Choroid plexus epithelial cell (primary cell): ENCODE results near the gene TXLNA.

Experiments used
- DNase-seq: peaks from one replicate; pipeline ENCODE4 v3.0.0-alpha.2; 2010; ENCODE audit warnings: low read depth
- H3K4me3 ChIP-seq: 2 replicates; pipeline ENCODE4 v1.5.1; 2011; ENCODE audit warnings: low read depth, mild to moderate bottlenecking, control low read depth, low read length, moderate library complexity
- TF ChIP-seq, protein P1 (sequence below): conservative IDR thresholded peaks from 2 replicates; pipeline ENCODE4 v1.5.1; 2011; ENCODE audit warnings: low read depth, mild to moderate bottlenecking, control low read depth, inconsistent platforms, low read length, moderate library complexity

Gene TXLNA

DNA sequence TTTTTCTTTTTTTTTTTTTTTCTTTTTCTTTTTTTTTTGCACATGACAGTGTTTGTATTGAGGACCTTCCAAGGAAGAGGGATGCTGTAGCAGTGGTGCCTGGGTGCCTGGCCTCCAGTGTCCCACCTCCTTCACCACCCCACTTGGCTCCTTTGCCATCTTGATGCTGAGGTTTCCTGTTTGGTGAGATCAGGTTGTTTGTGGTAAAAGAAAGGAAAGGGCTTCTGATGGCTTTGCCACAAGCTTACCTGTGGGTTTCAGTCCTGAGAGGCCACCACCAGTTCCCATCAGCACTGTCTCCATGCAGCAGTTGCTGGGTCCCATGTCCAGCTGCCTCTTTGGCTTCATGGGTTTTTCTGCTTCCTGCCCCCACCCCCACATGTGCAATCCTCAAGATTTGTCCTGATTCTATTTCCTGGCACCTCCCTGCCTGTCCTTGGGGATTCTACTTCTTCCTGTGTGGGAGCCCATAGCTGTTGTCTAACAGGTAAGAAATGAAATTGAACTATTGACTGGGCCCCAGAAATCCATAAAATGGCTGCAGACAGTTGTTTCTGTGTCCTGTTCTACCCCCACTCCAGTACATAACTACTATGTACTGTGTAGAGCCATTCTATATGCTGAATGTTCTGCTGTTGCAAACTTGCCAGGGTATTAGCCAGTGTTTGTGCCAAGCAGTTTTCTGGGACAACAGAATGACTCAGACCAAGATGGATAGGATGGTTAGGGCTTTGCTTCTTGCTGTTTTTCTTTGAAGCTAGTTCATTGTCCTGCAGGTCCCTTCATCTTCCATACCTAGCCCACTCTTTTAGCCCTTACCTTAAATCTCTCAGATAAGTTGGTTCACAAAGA is 16.7 kb downstream of the TXLNA start:
- no peak for DNase-seq
- TF ChIP-seq, protein P1, sequence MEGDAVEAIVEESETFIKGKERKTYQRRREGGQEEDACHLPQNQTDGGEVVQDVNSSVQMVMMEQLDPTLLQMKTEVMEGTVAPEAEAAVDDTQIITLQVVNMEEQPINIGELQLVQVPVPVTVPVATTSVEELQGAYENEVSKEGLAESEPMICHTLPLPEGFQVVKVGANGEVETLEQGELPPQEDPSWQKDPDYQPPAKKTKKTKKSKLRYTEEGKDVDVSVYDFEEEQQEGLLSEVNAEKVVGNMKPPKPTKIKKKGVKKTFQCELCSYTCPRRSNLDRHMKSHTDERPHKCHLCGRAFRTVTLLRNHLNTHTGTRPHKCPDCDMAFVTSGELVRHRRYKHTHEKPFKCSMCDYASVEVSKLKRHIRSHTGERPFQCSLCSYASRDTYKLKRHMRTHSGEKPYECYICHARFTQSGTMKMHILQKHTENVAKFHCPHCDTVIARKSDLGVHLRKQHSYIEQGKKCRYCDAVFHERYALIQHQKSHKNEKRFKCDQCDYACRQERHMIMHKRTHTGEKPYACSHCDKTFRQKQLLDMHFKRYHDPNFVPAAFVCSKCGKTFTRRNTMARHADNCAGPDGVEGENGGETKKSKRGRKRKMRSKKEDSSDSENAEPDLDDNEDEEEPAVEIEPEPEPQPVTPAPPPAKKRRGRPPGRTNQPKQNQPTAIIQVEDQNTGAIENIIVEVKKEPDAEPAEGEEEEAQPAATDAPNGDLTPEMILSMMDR = no peak
- H3K4me3 ChIP-seq = no peak overlapping the region

DNA sequence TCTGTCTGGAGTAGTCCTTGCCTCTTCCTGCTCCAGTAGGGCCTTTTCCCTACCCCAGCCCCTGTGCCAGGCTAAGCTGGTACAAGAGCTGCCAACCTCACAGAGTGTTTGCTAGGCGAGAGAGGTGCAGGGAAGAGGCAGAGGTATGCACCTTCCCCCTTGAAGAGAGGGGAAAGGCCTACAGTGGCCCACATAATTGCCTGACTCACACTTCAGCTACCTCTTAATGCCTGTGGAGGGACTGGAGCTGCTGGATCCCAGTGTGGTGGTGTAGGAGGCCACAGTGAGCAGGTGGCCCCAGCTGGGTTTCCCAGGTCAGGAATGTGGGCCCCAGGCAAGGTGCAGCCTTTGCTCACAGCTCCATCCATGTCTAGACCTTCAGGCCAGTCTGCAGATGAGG is 17.6 kb downstream of the TXLNA start:
- no peak overlapping the region for H3K4me3 ChIP-seq
- DNase-seq = no peak
- TF ChIP-seq, protein P1 = no peak

DNA sequence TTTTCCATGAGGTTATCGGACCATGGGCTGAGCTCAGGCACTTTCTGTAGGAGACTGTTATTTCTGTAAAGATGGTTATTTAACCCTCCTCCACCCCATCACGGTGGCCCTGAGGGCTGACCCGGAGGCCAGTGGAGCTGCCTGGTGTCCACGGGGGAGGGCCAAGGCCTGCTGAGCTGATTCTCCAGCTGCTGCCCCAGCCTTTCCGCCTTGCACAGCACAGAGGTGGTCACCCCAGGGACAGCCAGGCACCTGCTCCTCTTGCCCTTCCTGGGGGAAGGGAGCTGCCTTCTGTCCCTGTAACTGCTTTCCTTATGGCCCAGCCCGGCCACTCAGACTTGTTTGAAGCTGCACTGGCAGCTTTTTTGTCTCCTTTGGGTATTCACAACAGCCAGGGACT is 18.4 kb downstream of the TXLNA start:
- H3K4me3 ChIP-seq = no peak overlapping the region
- DNase-seq = no peak
- TF ChIP-seq, protein P1 = no peak

DNA sequence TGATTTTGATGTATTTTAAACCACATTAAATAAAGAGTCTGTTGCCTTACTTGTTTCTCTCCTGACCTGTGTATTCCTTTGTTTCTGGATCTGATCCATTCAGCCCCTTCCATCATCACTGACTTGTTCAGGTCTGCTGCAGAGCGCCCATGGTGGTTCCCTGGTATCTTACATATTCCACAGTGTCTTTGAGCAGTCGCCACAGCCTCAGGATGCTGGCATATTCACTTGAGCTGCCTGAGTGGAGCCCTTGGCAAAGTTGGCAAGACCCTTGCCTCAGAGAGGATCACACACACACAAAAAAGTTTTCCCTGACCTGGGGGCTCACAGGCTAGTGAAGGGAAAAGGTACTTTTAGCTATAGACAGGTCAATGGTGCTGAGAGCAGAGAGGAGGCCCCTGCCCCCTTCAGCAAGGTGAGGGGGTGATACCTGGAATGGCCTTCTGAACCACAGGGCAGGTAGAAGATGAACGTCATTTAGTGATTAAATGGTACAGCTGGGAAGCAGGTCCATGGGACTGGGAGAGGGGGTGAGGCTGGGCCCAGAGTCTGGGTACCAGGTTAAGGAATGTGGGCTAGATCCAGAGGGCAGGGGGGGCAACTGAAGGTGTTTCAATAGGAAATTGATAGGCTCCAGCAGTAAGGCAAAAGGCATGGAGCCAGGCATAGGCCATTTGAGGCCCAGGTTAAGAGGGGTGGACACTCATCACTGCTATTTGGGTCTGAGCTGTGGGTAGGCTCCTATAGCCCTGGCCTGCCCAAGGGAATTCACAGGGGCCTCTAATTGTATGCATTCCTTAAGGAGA is 19.0 kb downstream of the TXLNA start:
- DNase-seq = no peak
- H3K4me3 ChIP-seq = no peak overlapping the region
- TF ChIP-seq, protein P1 = no peak

DNA sequence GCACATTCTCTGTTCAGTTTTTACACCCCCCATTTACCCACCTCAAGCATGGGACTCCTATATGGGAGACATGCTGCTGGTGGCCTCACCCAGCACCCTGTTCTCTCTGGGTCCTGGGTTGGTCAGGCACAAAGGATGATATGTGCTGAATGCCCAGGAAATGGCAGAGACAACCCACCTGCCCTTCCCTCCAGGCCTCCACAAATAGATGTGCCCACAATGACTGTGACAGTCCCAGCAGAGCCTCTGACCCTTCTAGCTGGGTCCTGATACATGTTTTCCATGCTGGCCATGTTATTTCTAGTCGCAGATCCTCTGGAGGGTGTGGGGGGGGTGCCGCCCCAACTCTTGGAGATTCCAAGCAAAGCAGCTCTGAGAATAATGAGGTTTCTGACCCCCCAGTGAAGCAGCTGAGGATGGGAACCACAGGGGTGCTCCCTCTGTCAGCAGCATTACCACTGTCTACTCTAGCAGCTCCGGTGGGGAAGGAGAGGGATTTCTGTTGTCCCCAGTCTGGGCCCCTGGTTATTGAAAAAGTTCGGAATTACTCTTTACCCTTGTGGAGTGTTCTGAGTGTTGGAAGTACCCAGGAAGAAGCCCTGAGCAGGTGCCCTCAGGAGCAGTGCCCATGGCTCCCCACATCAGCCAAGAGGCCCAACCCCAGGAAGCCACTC is 19.7 kb downstream of the TXLNA start:
- no peak for DNase-seq
- no peak overlapping the region for H3K4me3 ChIP-seq
- TF ChIP-seq, protein P1 = no peak

DNA sequence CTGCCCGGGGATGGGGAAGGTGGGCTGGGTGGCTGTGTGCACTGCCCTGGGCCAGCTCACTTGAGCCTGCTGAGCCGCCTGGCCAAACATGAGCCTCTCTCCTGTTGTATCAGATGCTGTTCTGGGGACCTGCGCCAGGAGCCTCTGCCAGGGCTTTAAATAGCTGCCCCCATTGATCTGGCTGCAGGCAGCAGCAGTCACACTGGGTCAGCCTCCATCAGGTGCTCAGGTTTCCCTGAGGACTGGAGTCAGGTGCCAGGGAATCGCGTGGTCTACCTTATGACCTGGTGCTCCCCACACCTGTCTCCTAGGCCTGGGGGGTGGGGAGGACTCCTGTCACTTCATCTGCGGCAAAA is 20.2 kb downstream of the TXLNA start:
- peak overlapping the region; percentile 72 for H3K4me3 ChIP-seq
- no peak for DNase-seq
- TF ChIP-seq, protein P1 = no peak
